HG02759 (cell line): Measurements from ENCODE around the gene TRIM77.
"Not testable (repeated sequence)": the region's sequence is repeated elsewhere in the genome, so short reads cannot be mapped to it uniquely, and the experiment has no call there.

Experiments
- ATAC-seq: cut with Tn5 transposase; IDR thresholded peaks from one replicate; pipeline ENCODE4 v1.9.1; 2021; ENCODE audit warnings: mild to moderate bottlenecking, moderate library complexity; ENCODE audit not compliant: unreplicated experiment

The TRIM77 gene

GRCh38 chr11:89709999-89710398 lies at the start of gene TRIM77:
TSS of gene TRIM77 (plus strand) at chr11:89710299. CDS start at chr11:89710299, 0 bp downstream.
- not testable (repeated sequence) for ATAC-seq

GRCh38 chr11:89667001-89667400 lies 43.1 kb upstream of the TRIM77 start:
- ATAC-seq, result no peak

GRCh38 chr11:89668158-89668557 lies 41.9 kb upstream of the TRIM77 start:
- ATAC-seq, result not testable (repeated sequence)

- ATAC-seq, result not testable (repeated sequence)
Measured at GRCh38 chr11:89669586-89669985, 40.5 kb upstream of the TRIM77 start.

- not testable (repeated sequence) for ATAC-seq
Measured at GRCh38 chr11:89669993-89670669, 40.0 kb upstream of the TRIM77 start.

- not testable (repeated sequence) for ATAC-seq
Measured at GRCh38 chr11:89672547-89672946, 37.6 kb upstream of the TRIM77 start.

- not testable (repeated sequence) for ATAC-seq
Measured at GRCh38 chr11:89673380-89673779, 36.7 kb upstream of the TRIM77 start.

- not testable (repeated sequence) for ATAC-seq
Measured at GRCh38 chr11:89675383-89675782, 34.7 kb upstream of the TRIM77 start.

GRCh38 chr11:89675948-89676347 lies 34.2 kb upstream of the TRIM77 start:
- not testable (repeated sequence) for ATAC-seq

GRCh38 chr11:89707080-89707479 lies 3.0 kb upstream of the TRIM77 start:
- not testable (repeated sequence) for ATAC-seq

GRCh38 chr11:89724866-89725498 lies 14.9 kb downstream of the TRIM77 start:
- not testable (repeated sequence) for ATAC-seq

GRCh38 chr11:89730215-89730614 lies 20.1 kb downstream of the TRIM77 start:
- ATAC-seq, result not testable (repeated sequence)

- no peak for ATAC-seq
Measured at GRCh38 chr11:89736566-89736965, 26.5 kb downstream of the TRIM77 start.

- no peak for ATAC-seq
Measured at GRCh38 chr11:89737116-89737515, 27.0 kb downstream of the TRIM77 start.

- ATAC-seq, result not testable (repeated sequence)
Measured at GRCh38 chr11:89741406-89741805, 31.3 kb downstream of the TRIM77 start.

- not testable (repeated sequence) for ATAC-seq
Measured at GRCh38 chr11:89744158-89744557, 34.1 kb downstream of the TRIM77 start.

- ATAC-seq, result not testable (repeated sequence)
Measured at GRCh38 chr11:89750822-89751221, 40.7 kb downstream of the TRIM77 start.
